ENCODE measurements around the gene CLCN4.

GRCh38 chrX:10133980-10134676, 22.6 kb upstream of the CLCN4 start:
- no peak for TF ChIP-seq CTCF (IDR thresholded peaks at IDR 0.05)
- TF ChIP-seq POLR2A (IDR thresholded peaks at IDR 0.05), result no peak
- TF ChIP-seq EP300 (IDR thresholded peaks at IDR 0.05), result no peak
- no peak for TF ChIP-seq POLR2AphosphoS5 (IDR thresholded peaks at IDR 0.05)

All from stomach (tissue), 4 donors.